VCaP (cell line): ENCODE measurements around the gene SULT1A1.

Source experiments
- H3K27ac ChIP-seq: fragments of 450-650 bp; 2 replicates; pipeline ENCODE4 v1.5.1; 2017
- CTCF ChIP-seq: fragments of 450-650 bp; conservative IDR thresholded peaks from 2 replicates; pipeline ENCODE4 v1.5.1; 2017; ENCODE audit warnings: mild to moderate bottlenecking, moderate library complexity

SULT1A1 gene

GRCh38 chr16:28590384-28591340, 19.2 kb downstream of the SULT1A1 start:
- no peak for TF ChIP-seq CTCF
- H3K27ac ChIP-seq: no peak overlapping the region

- H3K27ac ChIP-seq: no peak overlapping the region
- no peak for TF ChIP-seq CTCF
Observed at GRCh38 chr16:28589930-28590329, 19.9 kb downstream of the SULT1A1 start.

- TF ChIP-seq CTCF: no peak
- H3K27ac ChIP-seq: no peak overlapping the region
Observed at GRCh38 chr16:28589069-28589468, 20.8 kb downstream of the SULT1A1 start.

GRCh38 chr16:28587386-28587785, 22.5 kb downstream of the SULT1A1 start:
- no peak overlapping the region for H3K27ac ChIP-seq
- TF ChIP-seq CTCF: no peak

- no peak for TF ChIP-seq CTCF
- H3K27ac ChIP-seq: no peak overlapping the region
Observed at GRCh38 chr16:28586466-28586865, 23.4 kb downstream of the SULT1A1 start.

GRCh38 chr16:28585674-28586073, 24.2 kb downstream of the SULT1A1 start:
- no peak overlapping the region for H3K27ac ChIP-seq
- TF ChIP-seq CTCF: no peak

DNA sequence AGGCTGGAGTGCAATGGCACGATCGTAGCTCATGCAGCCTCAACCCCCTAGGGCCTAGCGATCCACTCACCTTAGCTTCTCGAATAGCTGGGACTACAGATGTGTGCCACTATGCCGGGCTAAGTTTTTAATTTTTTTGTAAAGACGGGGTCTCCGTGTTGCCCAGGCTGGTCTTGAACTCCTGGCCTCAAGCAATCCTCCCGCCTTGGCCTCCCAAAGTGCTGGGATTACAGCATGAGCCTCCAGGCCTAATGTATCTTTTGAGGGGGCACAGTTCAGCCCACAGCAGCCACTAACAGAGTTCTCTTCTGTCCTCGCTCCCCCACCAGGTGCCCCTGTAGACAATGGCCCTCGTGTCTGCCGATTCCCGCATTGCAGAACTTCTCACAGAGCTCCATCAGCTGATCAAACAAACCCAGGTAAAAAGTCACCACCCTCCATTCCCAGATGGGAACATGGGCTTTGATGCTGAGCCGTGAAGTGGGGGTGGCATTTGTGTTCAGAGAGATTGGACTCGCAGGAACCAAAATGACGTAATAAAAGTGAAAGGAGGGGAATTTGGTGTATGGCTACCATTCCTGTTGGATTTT, 29.0 kb downstream of the SULT1A1 start:
- no peak overlapping the region for H3K27ac ChIP-seq
- no peak for TF ChIP-seq CTCF
